Activated CD8-positive, alpha-beta memory T cell treated with anti-CD3 and anti-CD28 coated beads, Interleukin-2, amount 50 U/mL, for 24 hours (primary cell): ENCODE data around the gene ZFP92.
"Not testable (repeated sequence)": the region's sequence is repeated elsewhere in the genome, so short reads cannot be mapped to it uniquely, and the experiment has no call there.

Experiments used
- DNase-seq: peaks from one replicate; pipeline ENCODE4 v3.0.0-alpha.2; 2020; ENCODE audit errors: extremely low read depth

The ZFP92 gene

GRCh38 chrX:153411255-153411987 is at the start of gene ZFP92:
Gene ZFP92 (plus strand): TSS chrX:153411472. CDS start chrX:153418323, 6,851 bp downstream.
- no peak for DNase-seq

- DNase-seq, result no peak
Measured at GRCh38 chrX:153361781-153362397, 49.4 kb upstream of the ZFP92 start.

GRCh38 chrX:153365670-153366069 is 45.6 kb upstream of the ZFP92 start:
- DNase-seq, result no peak

GRCh38 chrX:153366119-153366518 is 45.2 kb upstream of the ZFP92 start:
- DNase-seq, result no peak

DNA sequence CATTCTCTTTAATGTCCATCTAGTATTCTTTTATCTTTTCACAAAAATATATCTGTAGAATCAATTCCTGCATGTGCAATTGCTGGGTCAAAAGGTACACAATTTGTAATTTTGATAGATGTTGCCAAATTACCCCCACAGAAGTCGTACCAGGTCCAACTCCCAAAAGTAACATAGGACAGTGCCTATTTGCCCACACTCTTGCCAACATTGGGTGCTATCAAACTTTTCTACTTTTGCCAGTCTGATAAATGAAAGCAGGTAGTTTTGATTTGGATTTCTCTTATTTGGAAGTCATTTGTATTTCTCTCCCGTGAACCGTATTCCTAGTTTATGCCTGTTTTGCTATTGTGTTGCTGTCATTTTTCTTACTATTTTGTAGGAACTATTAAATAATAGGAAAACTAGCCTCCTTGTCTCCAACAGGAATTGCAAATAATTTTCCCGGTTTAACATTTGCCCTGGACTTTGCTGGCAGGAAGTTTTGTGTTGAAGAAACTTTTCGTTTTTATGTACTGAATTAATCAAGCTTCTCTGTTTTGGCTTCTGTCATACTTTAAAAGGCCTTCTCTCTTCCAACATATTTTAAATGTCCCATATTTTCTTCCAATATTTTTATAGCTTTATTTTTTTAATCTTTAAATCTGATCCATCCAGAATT is 44.3 kb upstream of the ZFP92 start:
- no peak for DNase-seq

- DNase-seq, result no peak
Measured at GRCh38 chrX:153370293-153371055, 40.8 kb upstream of the ZFP92 start.

GRCh38 chrX:153371256-153371655 is 40.0 kb upstream of the ZFP92 start:
- DNase-seq, result no peak

DNA sequence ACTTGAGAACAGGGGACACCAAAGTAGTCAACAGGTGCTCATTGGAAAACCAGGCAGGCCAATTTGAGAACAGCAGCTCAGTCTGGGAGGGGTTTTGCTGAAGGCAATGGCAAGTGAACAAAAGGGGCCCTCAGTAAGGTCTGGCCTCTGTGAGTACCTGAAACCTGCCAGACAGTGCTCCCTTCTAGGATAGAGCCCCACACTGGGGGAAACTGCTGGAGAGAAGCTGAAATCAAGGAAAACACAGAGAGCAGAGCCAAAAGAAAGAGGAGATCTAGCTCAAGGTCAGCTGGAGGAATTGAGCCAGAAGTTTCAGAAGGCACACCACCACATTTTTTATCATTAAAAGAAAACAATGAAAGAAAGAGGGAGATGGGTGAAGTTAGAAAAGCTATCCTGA is 38.3 kb upstream of the ZFP92 start:
- DNase-seq, result no peak

DNA sequence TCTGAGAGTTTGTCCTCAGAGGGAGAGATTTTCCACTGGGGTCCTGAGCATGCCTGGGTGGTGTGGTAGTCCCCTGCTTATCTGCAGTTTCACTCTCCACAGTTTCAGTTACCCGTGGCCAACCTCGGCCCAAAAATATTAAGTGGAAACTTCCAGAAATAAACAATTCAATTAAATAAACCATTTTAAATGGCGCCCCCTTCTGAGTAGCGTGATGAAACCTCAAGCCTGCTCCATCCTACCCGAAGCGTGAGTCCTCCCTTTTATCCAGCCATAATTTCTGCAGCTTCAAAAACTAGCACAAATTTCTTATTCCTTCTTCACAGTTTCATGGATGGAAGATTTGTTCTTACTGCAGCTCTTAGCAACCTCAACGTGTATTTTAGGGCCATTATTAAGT is 36.8 kb upstream of the ZFP92 start:
- DNase-seq, result no peak

DNA sequence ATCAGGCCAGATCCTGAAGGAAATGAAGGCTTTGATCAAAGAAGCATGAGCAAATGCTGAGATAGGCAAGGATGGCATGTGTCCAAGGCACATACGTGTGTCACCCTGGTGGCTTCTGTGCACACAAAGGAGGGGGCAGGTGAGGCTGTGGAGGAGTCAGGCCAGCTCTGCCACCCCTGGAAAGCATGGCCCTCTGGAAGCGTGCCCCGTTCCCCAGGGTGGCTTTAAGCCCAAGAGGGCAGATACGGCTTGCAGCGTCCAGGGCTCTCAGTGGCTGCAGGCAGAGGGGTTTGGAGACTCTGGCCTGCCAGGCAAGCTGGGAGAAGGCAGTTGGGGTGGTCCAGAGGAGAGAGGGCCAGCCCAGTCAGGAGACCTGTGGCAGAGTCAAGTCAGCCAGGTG is 35.7 kb upstream of the ZFP92 start:
- no peak for DNase-seq

GRCh38 chrX:153377727-153378126 is 33.5 kb upstream of the ZFP92 start:
- no peak for DNase-seq

GRCh38 chrX:153378607-153379006 is 32.7 kb upstream of the ZFP92 start:
- DNase-seq, result no peak

- DNase-seq, result no peak
Measured at GRCh38 chrX:153379508-153379907, 31.8 kb upstream of the ZFP92 start.

DNA sequence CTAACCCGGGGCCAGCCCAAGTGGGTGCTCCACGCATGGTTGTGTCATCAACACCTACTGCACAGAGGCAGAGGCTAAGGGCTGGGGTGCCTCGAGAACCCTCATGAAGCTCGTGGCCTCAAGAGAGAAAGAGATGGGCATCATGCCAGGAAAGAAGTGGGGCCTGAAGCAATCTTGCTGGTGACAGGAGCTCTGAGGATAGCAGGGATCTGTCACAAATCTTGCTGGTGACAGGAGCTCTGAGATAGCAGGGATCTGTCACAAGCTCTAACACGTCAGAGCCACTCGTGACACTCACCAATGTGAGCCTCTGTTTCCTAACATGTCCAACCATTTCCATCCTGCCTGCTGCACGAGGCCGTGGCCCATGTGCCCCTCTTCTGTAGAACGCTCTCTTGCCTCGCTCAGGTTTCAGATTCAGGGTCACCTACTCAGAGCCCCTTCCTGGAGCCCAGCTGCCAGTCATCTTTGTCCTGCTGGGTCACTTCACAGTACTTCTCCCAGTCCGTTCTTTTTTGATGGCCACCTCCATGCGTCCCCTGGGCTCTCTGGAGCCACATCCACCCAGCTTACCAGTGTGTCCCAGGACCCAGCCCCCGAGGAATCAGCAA is 31.2 kb upstream of the ZFP92 start:
- no peak for DNase-seq

GRCh38 chrX:153380691-153381090 is 30.6 kb upstream of the ZFP92 start:
- DNase-seq, result no peak

DNA sequence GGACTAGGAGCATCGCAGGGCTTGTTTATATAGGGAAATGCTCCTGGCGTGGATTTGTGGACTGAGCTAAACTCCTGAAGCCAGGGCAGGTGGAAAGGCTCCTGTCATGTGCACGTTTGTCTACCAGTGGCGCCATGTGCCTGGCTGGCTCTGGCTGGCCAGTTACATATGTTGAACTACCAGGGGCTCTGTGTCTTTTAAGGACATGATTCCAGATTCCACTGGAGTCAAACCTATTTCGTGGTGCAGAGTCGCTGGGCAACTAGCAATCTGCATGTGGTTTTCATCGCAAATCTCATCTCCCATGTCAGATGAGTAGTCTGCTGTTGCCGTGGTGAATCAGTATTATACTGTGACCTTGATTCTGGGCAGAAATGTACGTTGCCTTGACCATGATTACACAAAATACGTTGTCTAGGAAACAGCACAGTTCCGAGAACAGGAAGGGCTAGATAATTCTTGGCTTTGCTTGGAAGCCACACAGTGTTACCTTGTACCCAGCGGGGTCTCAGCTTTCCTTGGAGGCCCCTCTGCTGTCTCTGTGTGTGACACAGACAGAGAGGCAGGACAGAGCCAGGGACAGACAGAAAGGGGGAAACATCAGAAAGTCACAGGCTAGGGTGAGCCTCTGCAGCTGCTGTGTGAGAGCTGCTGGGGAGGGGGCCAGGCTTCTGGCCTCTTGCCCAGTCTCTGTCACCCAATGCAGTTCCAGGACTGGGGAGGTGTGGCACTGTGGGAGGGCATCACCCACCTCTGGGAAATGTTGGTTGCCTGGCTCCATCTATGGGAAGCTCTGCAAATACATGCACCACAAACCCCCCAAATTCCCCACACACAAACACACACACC is 29.4 kb upstream of the ZFP92 start:
- no peak for DNase-seq

- DNase-seq, result no peak
Measured at GRCh38 chrX:153382563-153383482, 28.4 kb upstream of the ZFP92 start.

GRCh38 chrX:153384390-153384789 is 26.9 kb upstream of the ZFP92 start:
- DNase-seq, result no peak

GRCh38 chrX:153384973-153385372 is 26.3 kb upstream of the ZFP92 start:
- not testable (repeated sequence) for DNase-seq

DNA sequence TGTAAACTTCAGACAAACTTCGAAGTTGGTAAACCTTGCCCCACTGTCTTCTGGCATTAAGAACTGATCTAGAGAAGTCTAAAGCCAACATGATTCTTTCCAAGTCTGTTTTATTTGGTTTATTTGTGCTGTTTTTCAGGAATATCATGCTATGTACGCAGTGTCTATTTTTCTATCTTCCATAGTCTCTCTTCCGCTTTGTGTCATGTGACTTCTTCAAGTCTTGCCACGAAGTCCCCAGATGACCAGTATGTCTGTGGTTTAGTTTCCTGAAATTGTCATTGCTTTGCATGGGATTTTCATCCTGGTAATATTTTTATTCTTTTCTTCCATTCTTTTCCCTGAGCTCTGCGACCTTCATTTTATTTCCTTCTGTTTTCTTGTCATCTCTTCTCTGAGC is 25.2 kb upstream of the ZFP92 start:
- DNase-seq, result no peak
